ENCODE measurements around the gene ZSCAN12. TPM values are rescaled to one million over a fixed set of nuclear protein-coding genes. Genes with fewer than 3 reads are reported as not detected.

The ZSCAN12 gene
- total RNA-seq, 1 donor from 2014 or later, result 20.7 TPM

GRCh38 chr6:28429781-28430180, 30.2 kb upstream of the ZSCAN12 start:
- no peaks in the 10 kb centered on the region for H3K4me1 Mint-ChIP-seq
- Histone ChIP-seq H3K27ac (no peak overlapping the region), H3K36me3 (peaks cover 19% of the 10 kb centered on the region), H3K27me3 (no peaks in the 10 kb centered on the region), H3K9me3 (ENCODE audit: low read depth) (no peaks in the 10 kb centered on the region), H4K20me1 (ENCODE audit: low read depth) (no peaks in the 10 kb centered on the region), H3K4me3 (no peak overlapping the region), H3K4me2 (no peak overlapping the region), H3K4me1 (no peaks in the 10 kb centered on the region), H3K9ac (no peak overlapping the region), H3F3A (ENCODE audit: low read depth) (no peaks in the 10 kb centered on the region), H3K79me2 (ENCODE audit: low read depth) (no peaks in the 10 kb centered on the region), H2AFZ (replicated peaks) (no peak overlapping the region)
- no peak overlapping the region for H3K4me3 Mint-ChIP-seq
- peaks cover 11% of the 10 kb centered on the region for H3K9me3 Mint-ChIP-seq
- H3K27ac Mint-ChIP-seq, result no peak overlapping the region
- H3K27me3 Mint-ChIP-seq (ENCODE audit: insufficient read depth, low read depth), result no peaks in the 10 kb centered on the region
- DNase-seq (ENCODE audit: low spot score), result no peak
- H3K36me3 Mint-ChIP-seq, result peaks cover 40% of the 10 kb centered on the region
- TF ChIP-seq EZH2phosphoT487 (IDR thresholded peaks at IDR 0.05) (no peak), EZH2 (IDR thresholded peaks at IDR 0.05) (no peak)
- TF ChIP-seq, protein P1, sequence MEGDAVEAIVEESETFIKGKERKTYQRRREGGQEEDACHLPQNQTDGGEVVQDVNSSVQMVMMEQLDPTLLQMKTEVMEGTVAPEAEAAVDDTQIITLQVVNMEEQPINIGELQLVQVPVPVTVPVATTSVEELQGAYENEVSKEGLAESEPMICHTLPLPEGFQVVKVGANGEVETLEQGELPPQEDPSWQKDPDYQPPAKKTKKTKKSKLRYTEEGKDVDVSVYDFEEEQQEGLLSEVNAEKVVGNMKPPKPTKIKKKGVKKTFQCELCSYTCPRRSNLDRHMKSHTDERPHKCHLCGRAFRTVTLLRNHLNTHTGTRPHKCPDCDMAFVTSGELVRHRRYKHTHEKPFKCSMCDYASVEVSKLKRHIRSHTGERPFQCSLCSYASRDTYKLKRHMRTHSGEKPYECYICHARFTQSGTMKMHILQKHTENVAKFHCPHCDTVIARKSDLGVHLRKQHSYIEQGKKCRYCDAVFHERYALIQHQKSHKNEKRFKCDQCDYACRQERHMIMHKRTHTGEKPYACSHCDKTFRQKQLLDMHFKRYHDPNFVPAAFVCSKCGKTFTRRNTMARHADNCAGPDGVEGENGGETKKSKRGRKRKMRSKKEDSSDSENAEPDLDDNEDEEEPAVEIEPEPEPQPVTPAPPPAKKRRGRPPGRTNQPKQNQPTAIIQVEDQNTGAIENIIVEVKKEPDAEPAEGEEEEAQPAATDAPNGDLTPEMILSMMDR (IDR thresholded peaks at IDR 0.05), result no peak

- Histone ChIP-seq H3K9me3 (ENCODE audit: low read depth) (no peaks in the 10 kb centered on the region), H3K4me1 (no peaks in the 10 kb centered on the region), H3K27ac (no peak overlapping the region), H3K27me3 (no peaks in the 10 kb centered on the region), H3K4me2 (no peak overlapping the region), H4K20me1 (ENCODE audit: low read depth) (no peaks in the 10 kb centered on the region), H3K79me2 (ENCODE audit: low read depth) (no peaks in the 10 kb centered on the region), H3K36me3 (peaks cover 10% of the 10 kb centered on the region), H3K9ac (no peak overlapping the region), H3K4me3 (no peak overlapping the region), H2AFZ (replicated peaks) (no peak overlapping the region), H3F3A (ENCODE audit: low read depth) (no peaks in the 10 kb centered on the region)
- Mint-ChIP-seq H3K27me3 (ENCODE audit: insufficient read depth, low read depth) (no peaks in the 10 kb centered on the region), H3K36me3 (peaks cover 52% of the 10 kb centered on the region), H3K9me3 (peaks cover 11% of the 10 kb centered on the region), H3K4me1 (no peaks in the 10 kb centered on the region), H3K4me3 (no peak overlapping the region), H3K27ac (no peak overlapping the region)
- TF ChIP-seq EZH2phosphoT487 (IDR thresholded peaks at IDR 0.05) (no peak), EZH2 (IDR thresholded peaks at IDR 0.05) (no peak)
- TF ChIP-seq, protein P1 (IDR thresholded peaks at IDR 0.05), result no peak
- DNase-seq (ENCODE audit: low spot score), result no peak
These were observed 26.5 kb upstream of the ZSCAN12 start for GRCh38 chr6:28425944-28426541.

GRCh38 chr6:28424163-28424562, 24.6 kb upstream of the ZSCAN12 start:
- Histone ChIP-seq H4K20me1 (ENCODE audit: low read depth) (no peaks in the 10 kb centered on the region), H3K27ac (no peak overlapping the region), H3K9ac (no peak overlapping the region), H3K9me3 (ENCODE audit: low read depth) (no peaks in the 10 kb centered on the region), H3K27me3 (no peaks in the 10 kb centered on the region), H3K4me1 (no peaks in the 10 kb centered on the region), H3K4me2 (no peak overlapping the region), H3F3A (ENCODE audit: low read depth) (no peaks in the 10 kb centered on the region), H3K4me3 (no peak overlapping the region), H3K79me2 (ENCODE audit: low read depth) (no peaks in the 10 kb centered on the region), H3K36me3 (peaks cover 11% of the 10 kb centered on the region), H2AFZ (replicated peaks) (no peak overlapping the region)
- DNase-seq (ENCODE audit: low spot score), result no peak
- no peaks in the 10 kb centered on the region for H3K4me1 Mint-ChIP-seq
- H3K27me3 Mint-ChIP-seq (ENCODE audit: insufficient read depth, low read depth), result no peaks in the 10 kb centered on the region
- H3K4me3 Mint-ChIP-seq, result no peak overlapping the region
- no peak overlapping the region for H3K27ac Mint-ChIP-seq
- TF ChIP-seq EZH2 (IDR thresholded peaks at IDR 0.05), result no peak
- TF ChIP-seq, protein P1 (IDR thresholded peaks at IDR 0.05), result no peak
- no peak for TF ChIP-seq EZH2phosphoT487 (IDR thresholded peaks at IDR 0.05)
- H3K36me3 Mint-ChIP-seq, result peaks cover 45% of the 10 kb centered on the region
- H3K9me3 Mint-ChIP-seq, result peaks cover 11% of the 10 kb centered on the region
